CD4-positive, alpha-beta T cell (primary cell): Measurements from ENCODE around the gene CXXC5. TPM values are rescaled to one million over a fixed set of nuclear protein-coding genes. Genes with fewer than 3 reads are reported as not detected.

Source experiments
- ATAC-seq: fragments of 200-7000 bp; cut with Tn5 transposase; one replicate; pipeline ENCODE4 v1.10.0; 2022; ENCODE audit warnings: mild to moderate bottlenecking; ENCODE audit not compliant: poor library complexity
- CTCF ChIA-PET: fragments of 350-600 bp; sonication (Branson Sonifier 250); formaldehyde crosslinking; loops from one replicate; lab custom pipeline; 2021; ENCODE audit warnings: antibody characterized with exemption, inconsistent platforms; lab: Charles Lee
- POLR2A ChIA-PET: fragments of 350-600 bp; sonication (Branson Sonifier 250); formaldehyde crosslinking; loops from one replicate; lab custom pipeline; 2021; ENCODE audit warnings: antibody characterized with exemption, inconsistent platforms; lab: Charles Lee
- DNase-seq, 14 experiments: peaks; one replicate each; pipeline ENCODE4 v3.0.0-alpha.2; 2013 to 2020; ENCODE audit warnings: mixed read lengths in 2 of 14
- H3K27ac ChIP-seq, 2 donors: one replicate each; pipeline versions ENCODE4 v1.5.1 to v1.7.0; 2013; ENCODE audit warnings: low read length in 2 of 2, low read depth in 1 of 2, mild to moderate bottlenecking in 1 of 2
- H3K27me3 ChIP-seq, 2 experiments: 1 replicate in 1 of 2; 2 replicates in 1 of 2; pipeline versions ENCODE4 v1.6.1 to v1.7.0; 2013; ENCODE audit warnings: low read length in 2 of 2, control low read depth in 1 of 2, mild to moderate bottlenecking in 1 of 2, moderate library complexity in 1 of 2; ENCODE audit not compliant: insufficient read depth in 2 of 2, control insufficient read depth in 1 of 2
- H3K36me3 ChIP-seq: one replicate; pipeline ENCODE4 v1.6.1; 2013; ENCODE audit warnings: low read length, control low read depth; ENCODE audit not compliant: insufficient read depth
- H3K4me1 ChIP-seq: one replicate; pipeline ENCODE4 v1.6.1; 2013; ENCODE audit warnings: low read length, control low read depth; ENCODE audit not compliant: insufficient read depth
- H3K4me3 ChIP-seq: one replicate; pipeline ENCODE4 v1.5.1; 2013; ENCODE audit warnings: mild to moderate bottlenecking, low read length, moderate library complexity
- H3K9me3 ChIP-seq, 2 experiments: 1 replicate in 1 of 2; 2 replicates in 1 of 2; pipeline versions ENCODE4 v1.6.1 to v1.7.0; 2013; ENCODE audit warnings: low read length in 2 of 2, mild to moderate bottlenecking in 2 of 2, control low read depth in 1 of 2, moderate library complexity in 1 of 2; ENCODE audit not compliant: control insufficient read depth in 1 of 2, insufficient read depth in 1 of 2
- H3K27ac Mint-ChIP-seq: one replicate; pipeline ENCODE4 v1.8.0; 2020; ENCODE audit warnings: mixed read lengths
- H3K27me3 Mint-ChIP-seq: one replicate; pipeline ENCODE4 v1.8.0; 2021; ENCODE audit warnings: mixed read lengths
- H3K36me3 Mint-ChIP-seq: one replicate; pipeline ENCODE4 v1.8.0; 2021; ENCODE audit warnings: low read depth, mixed read lengths
- H3K4me1 Mint-ChIP-seq: one replicate; pipeline ENCODE4 v1.8.0; 2021; ENCODE audit warnings: low read depth, mixed read lengths
- H3K4me3 Mint-ChIP-seq: one replicate; pipeline ENCODE4 v1.8.0; 2020; ENCODE audit warnings: mild to moderate bottlenecking, mixed read lengths
- H3K9me3 Mint-ChIP-seq: one replicate; pipeline ENCODE4 v1.8.0; 2020; ENCODE audit warnings: mixed read lengths
- CTCF ChIP-seq: fragments of 200-600 bp; IDR thresholded peaks from one replicate; pipeline ENCODE4 v1.8.0; 2022; ENCODE audit warnings: antibody characterized with exemption, mild to moderate bottlenecking
- intact Hi-C, 2 experiments: fragments of 100-400 bp; cut with DNase I in 1 of 2; cut with micrococcal nuclease in 1 of 2; formaldehyde crosslinking; loops; one replicate each; pipeline versions ENCODE4 v1.15.1 to v1.9.0; 2023 to 2025; cut with DNase I, micrococcal nuclease
- total RNA-seq, 174 experiments: library from RNA in 2 of 174; stranded (reverse) in 2 of 174; gene quantifications; one replicate each; pipeline ENCODE4 v1.2.3 and lab custom pipeline; 2021 to 2026

The CXXC5 gene
- total RNA-seq, 2 experiments from 2014 or later = 1.9 to 2.7 TPM

GRCh38 chr5:139644001-139644456, 4.1 kb upstream of the CXXC5 start:
- Mint-ChIP-seq H3K27ac (peak overlapping the region; percentile 11), H3K4me1 (peaks cover 18% of the 10 kb centered on the region), H3K9me3 (no peaks in the 10 kb centered on the region), H3K27me3 (peaks cover 19% of the 10 kb centered on the region), H3K4me3 (no peak overlapping the region), H3K36me3 (no peaks in the 10 kb centered on the region)
- no peak for TF ChIP-seq CTCF
- ChIA-PET POLR2A (interaction anchor here (2.0 kb wide), 1 partner anchor 8 kb away, joined by 6 read pairs; no protein-coding TSS in a partner anchor), CTCF (interaction anchor here (1.2 to 2.4 kb wide), 2 partner anchors 16 to 122 kb away, joined by 3 to 8 read pairs; no protein-coding TSS in a partner anchor)
- H3K9me3 ChIP-seq = no peaks in the 10 kb centered on the region
- peaks cover 16 to 22% of the 10 kb centered on the region in 2 experiments for H3K27me3 ChIP-seq
- peaks cover 17% of the 10 kb centered on the region for H3K4me1 ChIP-seq
- H3K36me3 ChIP-seq = peaks cover 2% of the 10 kb centered on the region
- no peak overlapping the region for H3K4me3 ChIP-seq
- intact Hi-C loops = no loop called here
- DNase-seq (no peak), ATAC-seq (no peak)
- H3K27ac ChIP-seq = no peak overlapping the region

GRCh38 chr5:139644646-139645429, 3.3 kb upstream of the CXXC5 start:
- Histone ChIP-seq H3K4me3 (no peak overlapping the region), H3K27ac (no peak overlapping the region), H3K4me1 (peaks cover 25% of the 10 kb centered on the region), H3K27me3 (peaks cover 23 to 30% of the 10 kb centered on the region in 2 experiments), H3K36me3 (peaks cover 2% of the 10 kb centered on the region), H3K9me3 (peaks cover 0 to 6% of the 10 kb centered on the region in 2 experiments)
- peaks cover 22% of the 10 kb centered on the region for H3K4me1 Mint-ChIP-seq
- intact Hi-C loops = no loop called here
- TF ChIP-seq CTCF = no peak
- H3K36me3 Mint-ChIP-seq = no peaks in the 10 kb centered on the region
- ChIA-PET CTCF (interaction anchor here (0.6 to 2.4 kb wide), 3 partner anchors 17 to 121 kb away, joined by 3 to 8 read pairs (median 3); no protein-coding TSS in a partner anchor), POLR2A (interaction anchor here (1.7 to 2.0 kb wide), 2 partner anchors 9 to 11 kb away, joined by 3 to 6 read pairs; no protein-coding TSS in a partner anchor)
- no peak for ATAC-seq
- no peaks in the 10 kb centered on the region for H3K9me3 Mint-ChIP-seq
- H3K27ac Mint-ChIP-seq = no peak overlapping the region
- H3K4me3 Mint-ChIP-seq = no peak overlapping the region
- DNase-seq = no peak
- H3K27me3 Mint-ChIP-seq = peaks cover 25% of the 10 kb centered on the region

GRCh38 chr5:139645430-139645871, 2.7 kb upstream of the CXXC5 start:
- TF ChIP-seq CTCF = no peak
- no peak for DNase-seq
- POLR2A ChIA-PET = interaction anchor here (1.7 to 2.0 kb wide), 2 partner anchors 9 to 12 kb away, joined by 3 to 6 read pairs; no protein-coding TSS in a partner anchor
- Mint-ChIP-seq H3K27me3 (peaks cover 31% of the 10 kb centered on the region), H3K4me1 (peaks cover 26% of the 10 kb centered on the region), H3K4me3 (no peak overlapping the region), H3K9me3 (no peaks in the 10 kb centered on the region), H3K36me3 (no peaks in the 10 kb centered on the region), H3K27ac (no peak overlapping the region)
- H3K9me3 ChIP-seq = peaks cover 0 to 12% of the 10 kb centered on the region in 2 experiments
- H3K4me1 ChIP-seq = peaks cover 31% of the 10 kb centered on the region
- H3K36me3 ChIP-seq = peaks cover under 1% of the 10 kb centered on the region
- no peak overlapping the region for H3K4me3 ChIP-seq
- no peak for ATAC-seq
- intact Hi-C loops = no loop called here
- H3K27ac ChIP-seq = no peak overlapping the region
- peaks cover 29 to 36% of the 10 kb centered on the region in 2 experiments for H3K27me3 ChIP-seq
- CTCF ChIA-PET = interaction anchor here (2.4 kb wide), 1 partner anchor 120 kb away, joined by 8 read pairs; no protein-coding TSS in a partner anchor
